Astrocyte of the spinal cord (primary cell): Measurements from ENCODE around the gene TTLL8.

Experiments
- DNase-seq: peaks from one replicate; pipeline ENCODE4 v3.0.0; 2011; ENCODE audit warnings: low read depth, low spot score
- H3K4me3 ChIP-seq: 2 replicates; pipeline ENCODE4 v1.5.1; 2011; ENCODE audit warnings: low read depth, mild to moderate bottlenecking, low read length, moderate library complexity
- CTCF ChIP-seq: IDR thresholded peaks from 2 replicates; pipeline ENCODE4 v1.5.1; 2012; ENCODE audit warnings: low read depth, mild to moderate bottlenecking, low read length, inconsistent platforms
- in situ Hi-C: cut with HindIII; loops from 2 replicates; pipeline ENCODE4 v1.10.0; 2017; ENCODE audit warnings: low sequenced_read_pairs

Gene TTLL8

GRCh38 chr22:50083462-50084079 is 25.5 kb upstream of the TTLL8 start:
- in situ Hi-C loops = no loop called here
- no peak for TF ChIP-seq CTCF
- no peak for DNase-seq
- H3K4me3 ChIP-seq = no peak overlapping the region

- DNase-seq = no peak
- in situ Hi-C loops = no loop called here
- no peak for TF ChIP-seq CTCF
- H3K4me3 ChIP-seq = no peak overlapping the region
Measured at GRCh38 chr22:50082961-50083461, 24.9 kb upstream of the TTLL8 start.

GRCh38 chr22:50082197-50082715 is 24.2 kb upstream of the TTLL8 start:
- in situ Hi-C loops = no loop called here
- DNase-seq = no peak
- TF ChIP-seq CTCF = no peak
- H3K4me3 ChIP-seq = no peak overlapping the region

- H3K4me3 ChIP-seq = no peak overlapping the region
- no peak for DNase-seq
- in situ Hi-C loops = no loop called here
- TF ChIP-seq CTCF = no peak
Measured at GRCh38 chr22:50081426-50082196, 23.5 kb upstream of the TTLL8 start.

GRCh38 chr22:50080077-50080465 is 22.0 kb upstream of the TTLL8 start:
- TF ChIP-seq CTCF = no peak
- in situ Hi-C loops = no loop called here
- DNase-seq = no peak
- no peak overlapping the region for H3K4me3 ChIP-seq

GRCh38 chr22:50078761-50079160 is 20.7 kb upstream of the TTLL8 start:
- DNase-seq = no peak
- in situ Hi-C loops = no loop called here

More at GRCh38 chr22:50078761-50079160, 20.7 kb upstream of the TTLL8 start:
- TF ChIP-seq CTCF = no peak
- H3K4me3 ChIP-seq = no peak overlapping the region
